Loucy (cell line): ENCODE measurements around the gene ZFHX2.

Source experiments
- EZH2phosphoT487 ChIP-seq: fragments of 200-600 bp; IDR thresholded peaks from 2 replicates; pipeline ENCODE4 v1.6.1; 2018; ENCODE audit warnings: antibody characterized with exemption, mild to moderate bottlenecking, moderate library complexity, borderline replicate concordance
- TF ChIP-seq, protein P1 (sequence below): fragments of 200-600 bp; sonication (generic); conservative IDR thresholded peaks from 2 replicates; pipeline ENCODE4 v1.5.1; 2014; ENCODE audit warnings: mild to moderate bottlenecking, antibody characterized with exemption, low read length

DNA sequence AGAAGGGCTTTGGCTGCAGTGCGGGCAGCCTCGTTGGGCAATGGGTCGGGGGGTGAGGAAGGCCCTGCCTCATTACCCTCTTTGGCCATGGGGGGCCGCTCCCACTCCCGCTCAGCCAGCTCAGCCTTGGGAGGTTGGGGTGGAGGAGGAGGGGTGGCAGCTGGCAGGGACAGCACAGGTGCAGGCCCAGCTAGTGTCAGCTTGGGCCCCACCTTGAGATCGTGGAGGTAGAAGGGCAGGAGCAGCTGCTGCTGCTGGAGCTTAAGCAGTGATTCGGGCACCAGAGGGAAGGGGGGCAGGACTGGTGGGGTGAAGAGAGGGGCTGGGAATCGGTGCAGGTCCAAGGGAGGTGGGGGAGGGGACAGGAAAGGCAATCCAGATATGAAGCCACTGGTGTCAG is 26.0 kb downstream of the ZFHX2 start:
- TF ChIP-seq, protein P1, sequence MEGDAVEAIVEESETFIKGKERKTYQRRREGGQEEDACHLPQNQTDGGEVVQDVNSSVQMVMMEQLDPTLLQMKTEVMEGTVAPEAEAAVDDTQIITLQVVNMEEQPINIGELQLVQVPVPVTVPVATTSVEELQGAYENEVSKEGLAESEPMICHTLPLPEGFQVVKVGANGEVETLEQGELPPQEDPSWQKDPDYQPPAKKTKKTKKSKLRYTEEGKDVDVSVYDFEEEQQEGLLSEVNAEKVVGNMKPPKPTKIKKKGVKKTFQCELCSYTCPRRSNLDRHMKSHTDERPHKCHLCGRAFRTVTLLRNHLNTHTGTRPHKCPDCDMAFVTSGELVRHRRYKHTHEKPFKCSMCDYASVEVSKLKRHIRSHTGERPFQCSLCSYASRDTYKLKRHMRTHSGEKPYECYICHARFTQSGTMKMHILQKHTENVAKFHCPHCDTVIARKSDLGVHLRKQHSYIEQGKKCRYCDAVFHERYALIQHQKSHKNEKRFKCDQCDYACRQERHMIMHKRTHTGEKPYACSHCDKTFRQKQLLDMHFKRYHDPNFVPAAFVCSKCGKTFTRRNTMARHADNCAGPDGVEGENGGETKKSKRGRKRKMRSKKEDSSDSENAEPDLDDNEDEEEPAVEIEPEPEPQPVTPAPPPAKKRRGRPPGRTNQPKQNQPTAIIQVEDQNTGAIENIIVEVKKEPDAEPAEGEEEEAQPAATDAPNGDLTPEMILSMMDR = no peak
- no peak for TF ChIP-seq EZH2phosphoT487
